GM18519 (cell line): ENCODE data around the gene PRPH2.
"Not testable (repeated sequence)": the region's sequence is repeated elsewhere in the genome, so short reads cannot be mapped to it uniquely, and the experiment has no call there.

Experiments used
- ATAC-seq: cut with Tn5 transposase; IDR thresholded peaks from one replicate; pipeline ENCODE4 v1.9.1; 2021; ENCODE audit warnings: mild to moderate bottlenecking, moderate library complexity; ENCODE audit not compliant: unreplicated experiment, low FRiP score

The PRPH2 gene

DNA sequence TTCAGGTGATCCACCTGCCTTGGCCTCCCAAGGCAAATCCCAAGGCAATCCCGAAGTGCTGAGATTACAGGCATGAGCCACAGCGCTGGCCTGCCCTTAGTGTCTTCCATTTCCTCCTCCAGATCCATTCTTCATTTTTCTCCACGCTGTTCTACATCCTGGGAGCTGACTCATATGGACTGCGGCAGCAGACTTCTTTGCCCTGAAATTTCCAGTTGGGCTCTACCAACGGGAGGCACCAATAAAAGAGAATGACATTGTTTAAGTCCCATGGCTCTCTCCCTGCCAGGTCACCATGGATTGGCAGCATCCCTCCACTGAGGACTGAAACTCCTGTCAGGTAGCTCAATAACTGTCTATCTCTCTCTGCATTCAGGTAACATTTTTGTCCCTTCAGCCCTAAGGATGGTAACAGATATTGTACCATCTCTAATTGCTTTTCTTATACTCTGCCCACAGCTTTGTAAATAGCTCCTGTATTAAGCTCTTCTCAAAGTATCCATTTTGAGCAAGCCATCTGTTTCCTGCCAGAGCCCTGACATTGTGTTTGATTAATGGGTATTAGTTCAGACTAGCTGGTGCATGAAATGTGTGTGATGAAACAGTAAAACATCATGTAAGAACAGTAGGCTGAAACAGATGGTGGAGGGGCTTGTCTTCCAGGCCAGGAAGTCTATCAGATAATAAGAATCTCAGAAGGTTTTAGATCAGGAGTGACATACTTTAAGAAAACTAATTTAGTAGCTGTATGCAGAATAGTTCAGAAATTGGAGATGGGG lies 19.9 kb upstream of the PRPH2 start:
- no peak for ATAC-seq

DNA sequence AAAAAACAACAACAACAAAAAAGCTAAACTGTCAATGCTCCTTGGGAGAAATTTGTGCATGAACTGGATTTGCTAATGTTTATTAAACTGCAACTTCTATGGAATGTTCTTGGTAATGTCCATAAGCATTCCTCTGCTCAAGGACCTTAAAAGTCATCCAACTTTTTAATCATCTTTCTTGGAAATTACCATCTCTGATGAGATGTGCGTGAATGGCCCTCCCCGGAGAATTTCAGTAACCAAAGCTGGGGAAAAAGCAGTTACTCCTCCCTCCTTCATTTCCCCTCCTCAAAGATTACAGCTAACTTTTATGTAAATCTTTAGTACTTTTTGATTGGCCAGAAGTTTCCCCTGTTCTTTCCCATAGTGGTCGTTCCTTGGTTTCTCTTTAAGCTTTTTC lies 18.3 kb upstream of the PRPH2 start:
- ATAC-seq: no peak

DNA sequence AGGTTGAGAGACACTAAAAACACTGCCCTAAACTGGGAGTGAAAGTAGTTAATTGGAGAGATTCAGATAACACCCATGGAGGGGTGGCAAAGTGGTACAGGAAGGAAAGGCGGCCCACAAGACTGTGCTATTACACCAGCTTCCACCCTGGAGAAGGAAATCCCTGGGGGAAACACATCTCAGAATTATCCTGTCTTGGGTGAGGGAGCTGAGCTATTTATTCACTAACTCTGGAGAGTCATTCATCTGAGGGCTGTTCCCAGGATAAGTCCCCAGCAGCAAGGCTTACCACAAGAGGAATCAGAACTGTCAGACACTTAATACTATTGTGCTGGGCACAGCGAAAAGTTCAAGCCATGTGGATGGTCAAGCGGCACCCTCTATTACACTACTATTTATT lies 13.6 kb upstream of the PRPH2 start:
- no peak for ATAC-seq

DNA sequence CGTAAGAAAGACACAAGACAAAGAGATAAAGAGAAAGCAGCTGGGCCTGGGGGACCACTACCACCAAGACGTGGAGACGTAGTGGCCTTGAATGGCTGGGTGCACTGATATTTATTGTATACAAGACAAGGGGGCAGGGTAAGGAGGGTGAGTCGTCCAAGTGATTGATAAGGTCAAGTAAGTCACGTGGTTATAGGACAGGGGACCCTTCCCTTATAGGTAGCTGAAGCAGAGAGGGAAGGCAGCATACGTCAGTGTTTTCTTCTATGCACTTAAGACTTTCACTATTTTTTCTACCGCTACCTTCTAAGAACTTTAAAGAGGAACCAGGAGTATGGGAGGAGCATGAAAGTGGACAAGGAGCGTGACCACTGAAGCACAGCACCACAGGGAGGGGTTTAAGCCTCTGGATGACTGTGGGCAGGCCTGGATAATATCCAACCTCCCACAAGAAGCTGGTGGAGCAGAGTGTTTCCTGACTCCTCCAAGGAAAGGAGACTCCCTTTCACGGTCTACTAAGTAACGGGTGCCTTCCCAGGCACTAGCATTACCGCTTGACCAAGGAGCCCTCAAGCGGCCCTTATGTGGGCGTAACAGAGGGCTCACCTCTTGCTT lies 11.6 kb upstream of the PRPH2 start:
- ATAC-seq: not testable (repeated sequence)

DNA sequence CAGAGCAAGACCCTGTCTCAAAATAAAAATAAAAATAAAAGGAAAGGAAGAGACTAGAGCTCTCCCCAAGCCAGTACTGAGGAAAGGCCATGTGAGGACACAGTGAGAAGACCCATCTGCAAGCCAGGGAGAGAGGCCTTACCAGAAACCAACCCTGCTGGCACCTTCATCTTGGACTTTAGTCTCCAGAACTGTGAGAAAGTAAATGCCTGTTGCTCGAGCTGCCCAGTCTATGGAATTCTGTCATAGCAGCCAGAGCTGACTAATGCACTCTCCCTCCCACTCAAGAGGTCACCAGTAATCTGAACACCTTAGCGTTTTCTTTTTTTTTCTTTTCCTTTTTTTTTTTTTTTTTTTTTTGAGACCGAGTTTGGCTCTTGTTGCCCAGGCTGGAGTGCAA lies 7.3 kb upstream of the PRPH2 start:
- ATAC-seq: no peak

DNA sequence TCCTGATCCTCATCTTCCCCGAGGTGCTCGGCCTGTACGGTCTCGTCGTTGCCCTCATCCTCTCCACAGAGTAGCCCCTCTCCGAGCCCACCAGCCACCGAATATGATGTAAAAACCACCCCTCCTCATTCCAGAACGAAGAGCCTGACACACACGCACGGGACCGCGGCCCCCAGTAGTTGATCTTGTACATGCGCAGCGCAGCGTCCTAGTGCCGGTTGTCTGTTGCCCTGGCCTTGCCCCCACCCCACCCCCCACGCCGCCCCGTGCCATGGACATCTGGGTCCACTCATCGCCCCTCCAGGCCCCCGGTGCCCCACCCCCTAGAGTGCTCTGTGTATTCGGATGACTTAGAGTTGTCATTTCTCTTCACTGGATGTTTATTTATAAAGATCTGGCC lies 5.2 kb upstream of the PRPH2 start:
- no peak for ATAC-seq

DNA sequence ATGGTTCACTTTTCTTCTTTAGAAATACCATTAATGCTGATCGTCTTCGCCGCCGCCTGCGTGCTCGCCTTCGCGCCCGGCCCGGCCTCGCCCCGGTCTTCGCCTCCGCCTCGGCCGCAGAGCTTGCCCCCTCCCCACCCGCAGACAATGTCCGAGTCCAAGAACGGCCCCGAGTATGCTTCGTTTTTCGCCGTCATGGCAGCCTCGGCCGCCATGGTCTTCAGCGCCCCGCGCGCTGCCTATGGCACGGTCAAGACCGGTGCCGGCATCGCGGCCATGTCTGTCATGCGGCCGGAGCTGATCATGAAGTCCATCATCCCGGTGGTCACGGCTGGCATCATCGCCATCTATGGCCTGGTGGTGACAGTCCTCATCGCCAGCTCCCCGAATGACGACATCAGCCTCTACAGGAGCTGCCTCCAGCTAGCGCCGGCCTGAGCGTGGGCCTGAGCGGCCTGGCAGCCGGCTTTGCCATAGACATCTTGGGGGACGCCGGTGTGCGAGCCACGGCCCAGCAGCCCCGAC lies 4.8 kb upstream of the PRPH2 start:
- no peak for ATAC-seq

DNA sequence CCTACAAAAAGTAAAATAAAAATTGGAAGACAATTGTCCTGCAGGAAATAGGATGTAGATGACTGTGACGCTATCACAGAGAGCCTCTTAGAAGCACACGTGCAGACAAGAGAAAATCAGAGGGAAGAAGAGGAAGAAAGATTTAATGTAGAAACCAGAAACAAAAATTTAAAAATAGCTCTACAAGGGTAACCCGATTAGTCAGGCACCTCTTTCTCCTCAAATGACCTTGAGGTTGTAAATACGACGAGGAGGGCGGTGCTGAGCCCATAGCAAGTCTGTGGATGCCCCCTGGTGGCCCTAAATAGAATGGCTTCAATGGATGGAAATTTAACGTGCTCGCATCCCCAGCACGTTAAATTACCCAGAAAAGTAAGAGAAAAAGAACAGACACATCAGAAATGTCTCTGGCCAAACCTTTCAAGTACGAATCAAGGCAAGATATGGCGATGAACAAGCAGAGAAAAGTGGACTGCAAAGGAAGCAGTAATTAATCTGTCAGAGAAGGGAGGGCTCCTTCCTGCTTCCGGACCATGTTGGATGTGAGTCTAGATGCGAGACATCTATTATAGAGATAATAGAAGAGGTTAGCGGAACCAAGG lies 4.2 kb upstream of the PRPH2 start:
- ATAC-seq: no peak

DNA sequence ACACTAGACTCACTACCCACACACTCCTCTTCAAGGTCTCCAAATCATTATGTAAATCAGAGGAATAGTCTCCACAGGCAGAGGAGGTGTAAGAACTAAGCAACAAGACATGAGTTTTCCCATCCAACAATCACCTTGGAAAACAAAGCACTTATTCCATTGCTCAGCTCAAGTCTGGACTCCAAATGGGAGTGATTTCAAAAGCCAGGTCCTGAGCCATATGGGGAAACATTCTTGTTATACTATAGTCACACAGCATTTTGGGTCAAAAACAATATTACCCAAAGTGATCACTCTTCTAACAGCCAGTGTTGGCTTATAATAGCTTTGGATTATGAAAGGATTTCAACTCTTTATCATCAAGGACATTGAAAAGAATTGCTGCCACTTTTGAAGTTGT lies 3.6 kb upstream of the PRPH2 start:
- ATAC-seq: no peak

DNA sequence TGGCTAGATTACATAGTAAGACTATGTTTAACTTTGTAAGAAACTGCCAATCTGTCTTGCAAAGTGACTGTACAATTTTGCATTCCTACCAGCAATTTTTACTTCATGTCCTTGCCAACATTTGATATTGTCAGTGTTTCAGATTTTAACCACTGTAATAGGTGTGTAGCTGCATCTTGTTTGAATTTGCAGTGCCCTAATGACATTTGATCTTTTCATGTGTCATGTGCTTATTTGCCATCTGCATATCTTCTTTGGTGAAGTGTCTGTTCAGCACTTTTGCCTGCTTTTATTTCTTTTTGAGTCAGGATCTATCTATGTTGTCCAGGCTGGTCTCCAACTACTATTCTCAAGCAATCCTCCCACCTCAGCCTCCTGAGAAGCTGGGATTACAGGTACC lies 2.4 kb upstream of the PRPH2 start:
- ATAC-seq: no peak

DNA sequence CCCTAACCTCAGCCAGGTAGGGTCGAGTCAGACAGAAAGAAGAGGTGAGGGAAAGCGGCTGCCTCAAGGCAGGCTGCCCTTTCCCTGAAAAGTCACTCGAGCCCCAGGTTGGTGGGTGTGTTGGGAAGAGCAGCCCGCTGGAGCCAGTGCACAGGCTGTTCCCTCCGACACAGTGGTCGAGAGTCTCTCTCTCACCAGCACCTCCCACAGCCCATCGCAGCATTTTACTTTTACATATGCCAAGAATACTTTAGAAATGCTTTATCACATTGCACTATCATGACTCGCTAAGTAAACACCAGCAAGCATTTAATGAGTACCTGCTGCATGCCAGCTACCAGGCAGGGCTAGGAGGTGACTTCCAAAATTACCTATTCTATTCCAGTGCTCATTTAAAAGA lies 1.7 kb downstream of the PRPH2 start:
- no peak for ATAC-seq

DNA sequence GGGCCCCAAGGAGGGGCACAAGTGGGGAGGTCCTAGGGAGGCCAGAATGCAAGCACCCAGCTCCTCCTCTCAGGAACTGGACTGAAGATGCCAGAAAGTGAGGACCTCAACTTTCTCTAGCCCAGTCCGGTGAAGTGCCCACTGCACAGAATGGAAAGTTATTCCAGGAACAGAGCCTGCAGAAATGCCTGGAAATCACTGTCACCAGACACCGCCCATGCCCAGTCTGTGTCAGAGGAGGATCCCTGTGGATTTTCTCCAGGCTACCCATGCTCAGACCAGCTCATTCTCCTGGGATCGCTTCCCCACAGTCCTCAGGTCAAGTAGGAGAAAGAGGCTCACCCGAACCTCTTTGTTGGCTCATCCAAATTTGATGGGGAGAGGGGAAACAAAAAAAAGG lies 6.5 kb downstream of the PRPH2 start:
- ATAC-seq: no peak

DNA sequence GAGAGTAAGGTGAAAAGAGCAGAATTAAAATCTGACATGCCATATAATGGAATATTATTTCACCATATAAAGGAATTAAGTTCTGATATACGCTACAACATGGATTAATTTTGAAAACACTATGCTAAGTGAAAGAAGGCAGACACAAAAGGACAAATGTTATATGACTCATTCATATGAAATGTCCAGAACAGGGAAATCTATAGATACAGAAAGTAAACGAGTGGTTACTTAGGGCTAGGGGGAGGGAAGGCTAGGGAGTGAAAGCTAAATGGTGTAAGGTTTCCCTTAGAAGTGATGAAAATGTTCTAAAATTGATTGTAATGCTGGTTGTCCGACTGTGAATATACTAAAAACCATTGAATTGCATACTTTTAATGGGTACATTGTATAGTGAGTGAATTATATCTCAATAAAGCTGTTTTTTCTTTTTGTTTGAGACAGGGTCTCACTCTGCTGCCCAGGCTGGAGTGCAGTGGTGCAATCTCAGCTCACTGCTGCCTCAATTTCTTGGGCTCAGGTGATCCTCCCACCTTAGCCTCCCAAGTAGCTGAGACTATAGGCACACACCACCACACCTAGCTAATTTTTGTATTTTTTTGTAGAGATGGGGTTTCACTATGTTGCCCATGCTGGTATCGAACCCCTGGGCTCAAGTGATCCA lies 8.2 kb downstream of the PRPH2 start:
- no peak for ATAC-seq

DNA sequence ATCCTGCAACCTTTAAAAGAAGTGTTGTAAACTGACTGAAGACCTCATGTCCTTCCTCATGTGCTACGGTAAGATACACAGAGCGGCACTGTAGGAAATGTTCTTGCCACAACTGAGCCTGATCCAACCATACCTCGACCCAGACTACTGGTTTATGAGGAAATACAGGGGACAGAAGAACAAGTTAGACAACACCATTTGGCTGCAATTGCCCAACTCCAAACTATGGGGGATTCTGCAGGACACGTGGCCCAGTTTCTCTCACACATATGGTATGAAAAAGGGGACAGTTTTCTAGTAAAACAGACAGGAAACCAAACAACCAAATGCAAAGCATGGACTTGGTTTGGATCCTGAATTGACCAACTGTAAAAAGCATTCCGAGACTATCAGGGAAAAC lies 10.5 kb downstream of the PRPH2 start:
- no peak for ATAC-seq

DNA sequence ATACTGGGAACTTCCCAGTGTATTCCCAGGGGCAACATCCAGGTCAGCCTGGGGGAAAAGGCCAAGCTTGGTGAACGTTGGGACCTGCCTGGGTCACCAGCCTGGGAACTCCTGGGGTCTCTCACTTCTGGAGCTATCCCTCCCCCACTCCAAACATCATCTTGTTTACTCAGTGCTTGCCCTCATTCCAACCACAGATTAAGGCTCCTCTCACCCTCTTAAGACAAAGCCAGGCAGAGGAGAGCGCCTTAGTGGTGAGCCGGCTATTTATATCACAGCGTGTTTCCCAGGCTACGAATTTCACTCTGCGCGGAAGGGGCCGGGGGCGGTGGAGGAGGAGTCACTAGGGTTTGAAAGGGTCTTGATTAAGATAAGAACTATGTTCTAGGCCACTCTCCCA lies 12.1 kb downstream of the PRPH2 start:
- no peak for ATAC-seq

DNA sequence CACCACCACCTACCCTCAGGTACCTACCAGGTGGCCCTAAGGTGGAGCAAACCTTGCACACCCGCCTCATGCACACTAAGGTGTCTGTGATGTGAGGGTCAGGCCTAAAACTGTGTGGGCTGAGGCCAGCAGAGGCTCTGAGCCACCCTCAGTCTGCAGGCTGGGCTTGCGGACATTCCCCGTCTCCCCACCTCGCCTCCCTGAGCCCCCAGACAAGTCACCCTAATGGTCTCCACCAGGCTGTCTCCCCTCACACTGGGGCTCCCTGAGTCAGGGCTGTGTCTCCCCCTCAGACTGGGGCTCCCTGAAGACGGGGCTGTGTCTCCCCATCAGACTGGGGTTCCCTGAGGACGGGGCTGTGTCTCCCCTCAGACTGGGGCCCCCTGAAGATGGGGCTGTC lies 12.5 kb downstream of the PRPH2 start:
- no peak for ATAC-seq

DNA sequence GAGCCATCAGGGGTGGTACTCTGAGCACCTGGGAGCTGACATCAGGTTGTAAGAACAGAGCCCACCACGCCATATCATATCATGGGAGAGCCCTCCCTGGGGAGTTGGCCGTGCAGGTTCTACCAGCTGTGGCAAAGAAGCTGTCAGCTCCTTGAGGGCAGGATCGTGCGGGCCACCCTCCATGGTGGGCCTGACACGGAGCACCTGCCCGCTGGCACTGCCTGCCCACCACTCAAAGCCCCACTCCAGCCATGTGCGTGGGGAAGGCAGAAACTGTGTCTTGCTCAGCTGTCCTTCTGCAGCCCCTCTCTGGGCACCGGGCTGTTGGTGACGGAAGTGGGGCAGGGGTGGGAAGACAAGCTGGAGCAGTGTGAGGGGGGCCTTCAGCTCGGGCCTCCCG lies 14.3 kb downstream of the PRPH2 start:
- no peak for ATAC-seq

DNA sequence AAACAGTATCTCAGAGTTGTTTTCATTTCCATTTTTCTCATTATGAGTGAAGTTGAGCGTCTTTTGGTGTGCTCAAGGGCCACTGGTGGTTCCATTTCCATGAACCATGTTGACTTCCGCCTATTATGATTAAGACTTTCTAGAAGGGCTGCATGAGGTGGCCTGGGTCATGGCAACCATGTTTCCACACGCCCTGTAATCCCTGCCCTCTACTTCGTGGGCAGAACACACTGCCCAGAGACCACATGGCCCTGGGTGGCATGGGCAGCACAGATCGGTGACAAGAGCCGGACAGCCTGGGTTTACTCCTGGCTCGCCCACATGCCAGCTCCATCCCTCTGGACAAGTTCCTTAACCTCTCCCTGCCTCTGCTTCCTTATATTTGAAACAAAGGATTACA lies 14.8 kb downstream of the PRPH2 start:
- no peak for ATAC-seq

DNA sequence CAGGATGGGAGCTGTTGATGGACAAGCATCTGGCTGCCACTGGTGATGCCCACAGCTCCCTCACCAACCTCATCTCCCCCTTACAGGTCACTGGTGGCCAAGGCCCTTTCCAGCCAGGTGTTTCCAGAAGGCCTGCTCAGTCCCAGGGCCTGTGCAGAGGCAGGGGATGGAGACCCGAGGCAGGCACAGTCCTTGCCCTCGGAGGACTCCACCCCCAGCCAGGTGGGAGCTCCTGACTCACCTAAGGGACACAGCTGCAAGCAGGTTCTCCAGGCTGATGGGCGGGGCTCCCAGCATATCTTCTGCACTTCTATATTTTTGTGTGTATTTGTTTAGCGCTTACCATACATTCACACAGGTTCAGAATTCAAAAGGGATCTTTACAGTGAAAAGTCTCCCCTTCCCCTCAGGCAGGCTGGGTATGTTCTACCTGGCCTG lies 17.4 kb downstream of the PRPH2 start:
- ATAC-seq: no peak

DNA sequence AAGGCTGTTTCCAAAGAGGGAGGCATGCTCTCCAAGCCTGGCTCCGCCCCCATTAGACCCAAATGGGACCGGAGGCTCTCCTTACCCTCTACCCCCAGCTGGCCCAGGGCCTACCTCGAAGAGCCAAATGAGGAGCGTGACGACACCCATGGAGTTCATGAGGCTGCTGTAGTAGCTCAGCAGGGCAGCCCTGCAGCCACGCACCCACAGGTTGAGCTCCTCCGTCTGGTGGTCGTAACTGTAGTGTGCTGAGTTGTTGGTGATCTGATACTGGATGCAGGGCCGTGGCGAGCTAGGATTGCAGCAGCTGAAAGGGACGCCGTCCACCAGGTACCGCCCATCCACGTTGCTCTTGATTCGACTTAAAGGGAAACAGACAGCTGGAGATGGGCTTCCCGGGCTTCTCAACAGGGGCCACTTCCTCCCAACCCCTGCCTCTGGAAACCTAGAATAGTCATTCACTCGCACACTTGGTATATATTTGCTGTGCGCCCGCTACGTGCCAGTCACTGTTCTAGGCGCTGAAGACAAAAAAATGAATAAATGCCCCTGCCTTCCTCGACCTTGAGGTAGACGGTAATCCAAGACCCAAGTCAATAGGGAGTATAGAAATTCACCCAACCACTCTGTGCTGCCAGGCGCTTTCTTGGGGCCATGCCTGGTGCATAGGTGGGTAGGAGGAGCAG lies 18.0 kb downstream of the PRPH2 start:
- no peak for ATAC-seq

DNA sequence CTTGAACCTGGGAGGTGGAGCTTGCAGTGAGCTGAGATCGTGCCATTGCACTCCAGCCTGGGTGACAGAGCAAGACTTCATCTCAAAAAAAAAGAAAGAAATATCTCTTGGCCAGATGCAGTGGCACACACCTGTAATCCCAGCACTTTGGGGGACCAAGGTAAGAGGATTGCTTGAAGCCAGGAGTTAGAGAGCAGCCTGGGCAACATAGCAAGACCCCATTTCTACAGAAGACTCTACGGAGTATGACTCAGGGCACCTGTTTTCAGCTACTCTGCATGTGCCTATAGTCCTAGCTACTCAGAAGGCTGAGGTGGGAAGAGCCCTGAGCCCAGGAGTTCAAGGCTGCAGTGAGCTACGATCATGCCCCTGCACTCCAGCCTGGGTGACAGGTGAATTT lies 19.6 kb downstream of the PRPH2 start:
- ATAC-seq: not testable (repeated sequence)
